HEK293 (cell line): ENCODE data around the gene ETV6.

Experiments used
- CTCF ChIP-seq: fragments of 450-650 bp; formaldehyde crosslinking; IDR thresholded peaks from 2 replicates; pipeline ENCODE4 v1.5.1; 2016; ENCODE audit warnings: missing biosample characterization, missing genetic modification characterization
- GFI1B ChIP-seq: fragments of 450-650 bp; formaldehyde crosslinking; IDR thresholded peaks from 2 replicates; pipeline ENCODE4 v1.5.1; 2016; ENCODE audit warnings: missing biosample characterization, missing genetic modification characterization
- YY1 ChIP-seq: fragments of 450-650 bp; formaldehyde crosslinking; IDR thresholded peaks from 2 replicates; pipeline ENCODE4 v1.5.1; 2018; ENCODE audit warnings: missing biosample characterization, missing genetic modification characterization
- ZBTB44 ChIP-seq: fragments of 450-650 bp; IDR thresholded peaks from 2 replicates; pipeline ENCODE4 v1.5.1; 2018; ENCODE audit warnings: missing biosample characterization, mild to moderate bottlenecking, missing genetic modification characterization
- ZBTB7A ChIP-seq: fragments of 450-650 bp; formaldehyde crosslinking; IDR thresholded peaks from 2 replicates; pipeline ENCODE4 v1.5.1; 2016; ENCODE audit warnings: low read depth, missing biosample characterization, missing genetic modification characterization
- ZNF155 ChIP-seq: fragments of 450-650 bp; formaldehyde crosslinking; IDR thresholded peaks from 2 replicates; pipeline ENCODE4 v1.5.1; 2016; ENCODE audit warnings: missing biosample characterization, missing genetic modification characterization
- ZNF670 ChIP-seq: fragments of 450-650 bp; formaldehyde crosslinking; IDR thresholded peaks from 2 replicates; pipeline ENCODE4 v1.5.1; 2016; ENCODE audit warnings: missing biosample characterization, missing genetic modification characterization, low read depth

GRCh38 chr12:11635341-11635740 is 14.1 kb upstream of the ETV6 start:
- TF ChIP-seq YY1 (tag by site-specific recombination) (no peak), ZBTB7A (tag by site-specific recombination) (no peak), ZNF670 (tag by site-specific recombination) (no peak), ZNF155 (no peak), CTCF (tag by site-specific recombination) (no peak), GFI1B (tag by site-specific recombination) (no peak), ZBTB44 (no peak)
